ENCODE measurements around the gene KIF17.

- no peak for TF ChIP-seq EZH2 (IDR thresholded peaks at IDR 0.05)
- TF ChIP-seq REST (IDR thresholded peaks at IDR 0.05; ENCODE audit: low read depth), result no peak
- no peak for TF ChIP-seq CEBPB (IDR thresholded peaks at IDR 0.05; ENCODE audit: low read depth)
- no peak for TF ChIP-seq POLR2A (IDR thresholded peaks at IDR 0.05; ENCODE audit: borderline replicate concordance, extremely low read depth, insufficient read depth, insufficient read length)
- no peak for TF ChIP-seq POLR2AphosphoS5 (IDR thresholded peaks at IDR 0.05; ENCODE audit: low read depth, low read length)
- TF ChIP-seq RAD21 (IDR thresholded peaks at IDR 0.05; ENCODE audit: low read depth), result no peak
- TF ChIP-seq CTCF (IDR thresholded peaks at IDR 0.05 in 2 of 3, conservative IDR thresholded peaks at IDR 0.05 in 1 of 3; ENCODE audit: borderline replicate concordance in 1 of 3, insufficient read depth in 1 of 3, low read depth in 2 of 3, low read length in 2 of 3), result no peak
- TF ChIP-seq SRF (IDR thresholded peaks at IDR 0.05; ENCODE audit: low read depth), result no peak
- TF ChIP-seq JUND (IDR thresholded peaks at IDR 0.05), result no peak
- TF ChIP-seq, protein P1, sequence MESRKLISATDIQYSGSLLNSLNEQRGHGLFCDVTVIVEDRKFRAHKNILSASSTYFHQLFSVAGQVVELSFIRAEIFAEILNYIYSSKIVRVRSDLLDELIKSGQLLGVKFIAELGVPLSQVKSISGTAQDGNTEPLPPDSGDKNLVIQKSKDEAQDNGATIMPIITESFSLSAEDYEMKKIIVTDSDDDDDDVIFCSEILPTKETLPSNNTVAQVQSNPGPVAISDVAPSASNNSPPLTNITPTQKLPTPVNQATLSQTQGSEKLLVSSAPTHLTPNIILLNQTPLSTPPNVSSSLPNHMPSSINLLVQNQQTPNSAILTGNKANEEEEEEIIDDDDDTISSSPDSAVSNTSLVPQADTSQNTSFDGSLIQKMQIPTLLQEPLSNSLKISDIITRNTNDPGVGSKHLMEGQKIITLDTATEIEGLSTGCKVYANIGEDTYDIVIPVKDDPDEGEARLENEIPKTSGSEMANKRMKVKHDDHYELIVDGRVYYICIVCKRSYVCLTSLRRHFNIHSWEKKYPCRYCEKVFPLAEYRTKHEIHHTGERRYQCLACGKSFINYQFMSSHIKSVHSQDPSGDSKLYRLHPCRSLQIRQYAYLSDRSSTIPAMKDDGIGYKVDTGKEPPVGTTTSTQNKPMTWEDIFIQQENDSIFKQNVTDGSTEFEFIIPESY (IDR thresholded peaks at IDR 0.05; ENCODE audit: extremely low read depth, insufficient replicate concordance, low read length), result no peak
- no peak for TF ChIP-seq MAX (IDR thresholded peaks at IDR 0.05)
Observed at GRCh38 chr1:20666146-20666545, 51.7 kb downstream of the KIF17 start.

All from HCT116 (cell line).